Ovary (tissue), 9 donors: ENCODE results near the gene LGR4. TPM values are rescaled to one million over a fixed set of nuclear protein-coding genes. Genes with fewer than 3 reads are reported as not detected.

Experiments
- DNase-seq, 5 donors: peaks; one replicate each; pipeline ENCODE4 v3.0.0-alpha.2; 2019 to 2020
- H3K27ac ChIP-seq, 2 donors: fragments of 200-600 bp; one replicate each; pipeline versions ENCODE4 v1.5.1 to v1.8.0; 2019 to 2022
- H3K27me3 ChIP-seq: fragments of 200-600 bp; one replicate; pipeline ENCODE4 v1.8.0; 2022
- H3K36me3 ChIP-seq: fragments of 200-600 bp; sonication (generic); one replicate; pipeline ENCODE4 v1.5.1; 2019
- H3K4me1 ChIP-seq: one replicate; pipeline ENCODE4 v1.8.1; 2013; ENCODE audit warnings: mild to moderate bottlenecking, moderate library complexity; ENCODE audit not compliant: insufficient read depth
- H3K4me3 ChIP-seq: fragments of 200-600 bp; sonication (generic); one replicate; pipeline ENCODE4 v1.5.1; 2017
- H3K9me3 ChIP-seq, 2 donors: fragments of 200-600 bp in 1 of 2; sonication (generic) in 1 of 2; one replicate each; pipeline versions ENCODE4 v1.5.1 to v1.8.1; 2013 to 2019; ENCODE audit warnings: mild to moderate bottlenecking in 1 of 2, moderate library complexity in 1 of 2
- EP300 ChIP-seq: sonication (generic); formaldehyde crosslinking; IDR thresholded peaks from one replicate; pipeline ENCODE4 v1.6.1; 2017; ENCODE audit warnings: antibody characterized with exemption
- POLR2A ChIP-seq: fragments of 450-650 bp; IDR thresholded peaks from one replicate; pipeline ENCODE4 v1.6.1; 2017; ENCODE audit warnings: antibody characterized with exemption, mild to moderate bottlenecking, moderate library complexity
- WGBS, 3 donors: extraction: QIAGEN DNeasy Blood & Tissue Kit in 1 of 3; methylation state at CpG; one replicate each; pipeline versions ENCODE4 v1.1.5 to v1.1.7; 2013 to 2017; 5-methylcytosine and 5-hydroxymethylcytosine counted together
- intact Hi-C, 4 donors: fragments of 100-400 bp; cut with DNase I; formaldehyde crosslinking; loops; one replicate each; pipeline versions ENCODE4 v1.11.0 to v1.15.1; 2022 to 2023
- polyA plus RNA-seq, 2 donors: library from polyadenylated mRNA; stranded (reverse); fragments of 200-250 nt in 1 of 2; fragments of 350-450 nt in 1 of 2; fragmentation: Illumina TruSeq in 1 of 2; extraction: RNeasy Lipid Tissue Mini Kit (QIAGEN cat#74804) in 1 of 2; gene quantifications; one replicate each; pipeline ENCODE4 v1.2.3, GENCODE V29; 2013 to 2014
- total RNA-seq, 7 donors: library from RNA; depleted of rRNA in 2 of 7; stranded (reverse); fragments of >200 nt in 2 of 7; fragmentation: NEBNext Ultra II Directional in 3 of 7; extraction: Animal tissue kit (Norgen Biotek cat#: 25700) in 3 of 7; gene quantifications; one replicate each; pipeline versions ENCODE4 v1.1.0 to v1.2.4, GENCODE V29; 2016 to 2023
- TF ChIP-seq, protein P1 (sequence below), 3 donors: fragments of 450-650 bp in 2 of 3; fragments of 200-600 bp in 1 of 3; IDR thresholded peaks; one replicate each; pipeline versions ENCODE4 v1.5.1 to v1.8.0; 2016 to 2022; ENCODE audit warnings: antibody characterized with exemption in 3 of 3, mild to moderate bottlenecking in 1 of 3
- donor health status: DM: no; HTN: no; CAD: no; lungs with moderate emphysema.
- donor health status: DM: no; HTN: no; CAD: no.
- donor health status: Bipolar disorder and iron deficiency.
- donor health status: DM: yes; HTN: yes; CAD: no.
- donor health status: DM: no; HTN: no; CAD: no.
- donor health status: DM: yes; HTN: yes; CAD: no.

The LGR4 gene
- total and polyA plus RNA-seq, 9 donors: 15.3 to 51.1 (median 32.3) TPM

DNA sequence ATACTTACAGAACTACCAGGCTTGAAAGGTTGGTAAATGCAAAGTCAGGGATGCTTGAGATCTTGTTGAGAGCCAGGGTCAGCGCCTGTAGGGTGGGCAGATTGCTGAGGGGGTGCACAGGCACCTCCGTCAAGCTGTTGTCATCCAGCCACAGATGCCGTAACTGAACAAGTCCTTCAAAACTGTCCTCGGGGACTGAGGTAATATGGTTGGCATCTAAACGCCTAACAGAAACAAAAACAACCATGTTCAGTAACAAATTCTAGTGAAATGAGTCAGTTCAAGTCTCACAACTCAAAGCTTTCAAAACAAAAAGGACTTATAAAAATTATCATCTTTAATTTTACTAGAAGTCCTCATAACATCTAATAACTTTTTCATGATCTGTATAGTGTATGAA, 87.3 kb downstream of the LGR4 start:
- Histone ChIP-seq H3K27me3 (no peaks in the 10 kb centered on the region), H3K36me3 (no peaks in the 10 kb centered on the region), H3K9me3 (no peaks in the 10 kb centered on the region), H3K27ac (peak overlapping the region in 1 of 2 donors; percentile 18), H3K4me3 (no peak overlapping the region), H3K4me1 (peaks cover 2% of the 10 kb centered on the region)
- intact Hi-C loops: no loop called here
- WGBS, 3 donors: 24 to 39% (median 28%) methylated on average over 5 of the region's 5 CpGs
- no peak for DNase-seq
- TF ChIP-seq POLR2A: no peak
- TF ChIP-seq, protein P1, sequence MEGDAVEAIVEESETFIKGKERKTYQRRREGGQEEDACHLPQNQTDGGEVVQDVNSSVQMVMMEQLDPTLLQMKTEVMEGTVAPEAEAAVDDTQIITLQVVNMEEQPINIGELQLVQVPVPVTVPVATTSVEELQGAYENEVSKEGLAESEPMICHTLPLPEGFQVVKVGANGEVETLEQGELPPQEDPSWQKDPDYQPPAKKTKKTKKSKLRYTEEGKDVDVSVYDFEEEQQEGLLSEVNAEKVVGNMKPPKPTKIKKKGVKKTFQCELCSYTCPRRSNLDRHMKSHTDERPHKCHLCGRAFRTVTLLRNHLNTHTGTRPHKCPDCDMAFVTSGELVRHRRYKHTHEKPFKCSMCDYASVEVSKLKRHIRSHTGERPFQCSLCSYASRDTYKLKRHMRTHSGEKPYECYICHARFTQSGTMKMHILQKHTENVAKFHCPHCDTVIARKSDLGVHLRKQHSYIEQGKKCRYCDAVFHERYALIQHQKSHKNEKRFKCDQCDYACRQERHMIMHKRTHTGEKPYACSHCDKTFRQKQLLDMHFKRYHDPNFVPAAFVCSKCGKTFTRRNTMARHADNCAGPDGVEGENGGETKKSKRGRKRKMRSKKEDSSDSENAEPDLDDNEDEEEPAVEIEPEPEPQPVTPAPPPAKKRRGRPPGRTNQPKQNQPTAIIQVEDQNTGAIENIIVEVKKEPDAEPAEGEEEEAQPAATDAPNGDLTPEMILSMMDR (IDR thresholded peaks at IDR 0.05): no peak
- TF ChIP-seq EP300: no peak

DNA sequence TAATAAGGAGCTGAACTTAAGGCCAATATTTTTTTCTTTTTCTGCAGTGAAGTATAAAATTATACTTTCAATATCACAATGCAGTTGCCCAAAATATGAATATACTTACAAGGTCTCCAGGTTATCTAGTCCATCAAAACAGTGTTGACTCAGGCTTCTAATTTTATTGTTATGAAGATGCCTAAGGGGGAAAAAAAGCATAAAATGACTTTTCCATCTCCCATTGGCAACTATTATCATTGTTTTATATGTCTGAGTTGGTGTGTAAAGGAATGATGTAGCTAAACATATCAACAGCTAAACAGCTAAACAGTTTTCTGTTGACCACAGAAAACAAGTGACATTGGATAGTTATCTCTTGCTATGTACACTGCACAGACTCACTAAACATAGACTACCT, 88.4 kb downstream of the LGR4 start:
- TF ChIP-seq EP300 (no peak), POLR2A (no peak)
- TF ChIP-seq, protein P1 (IDR thresholded peaks at IDR 0.05): no peak
- Histone ChIP-seq H3K36me3 (no peaks in the 10 kb centered on the region), H3K27me3 (no peaks in the 10 kb centered on the region), H3K4me1 (peaks cover 2% of the 10 kb centered on the region), H3K4me3 (no peak overlapping the region), H3K9me3 (no peaks in the 10 kb centered on the region), H3K27ac (no peak overlapping the region)
- intact Hi-C loops: no loop called here
- no peak for DNase-seq

DNA sequence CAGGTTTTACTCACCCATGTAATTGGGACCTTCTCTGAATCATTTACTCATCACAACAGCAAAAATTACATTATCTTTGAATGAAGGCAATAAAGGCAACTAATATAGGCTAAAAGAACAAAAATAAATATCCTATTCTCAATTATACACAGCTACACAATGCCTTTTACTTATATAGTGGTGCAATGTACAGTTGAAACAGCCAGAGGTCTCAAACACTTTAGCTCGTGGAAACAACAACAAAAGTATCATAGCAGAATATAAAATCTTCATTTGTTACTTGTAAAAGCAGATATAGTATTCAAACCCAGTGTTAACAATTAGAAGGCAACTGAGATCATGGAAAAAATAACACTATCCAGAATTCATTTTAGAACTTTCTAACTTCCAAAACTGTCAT, 88.9 kb downstream of the LGR4 start:
- no peak for TF ChIP-seq POLR2A
- TF ChIP-seq, protein P1 (IDR thresholded peaks at IDR 0.05): no peak
- no peak for TF ChIP-seq EP300
- WGBS, 3 donors: 71 to 91% (median 84%) methylated on average over 1 of the region's 1 CpG
- Histone ChIP-seq H3K4me1 (peaks cover 2% of the 10 kb centered on the region), H3K36me3 (no peaks in the 10 kb centered on the region), H3K9me3 (no peaks in the 10 kb centered on the region), H3K27ac (no peak overlapping the region), H3K27me3 (no peaks in the 10 kb centered on the region), H3K4me3 (no peak overlapping the region)
- no peak for DNase-seq
- intact Hi-C loops: no loop called here

DNA sequence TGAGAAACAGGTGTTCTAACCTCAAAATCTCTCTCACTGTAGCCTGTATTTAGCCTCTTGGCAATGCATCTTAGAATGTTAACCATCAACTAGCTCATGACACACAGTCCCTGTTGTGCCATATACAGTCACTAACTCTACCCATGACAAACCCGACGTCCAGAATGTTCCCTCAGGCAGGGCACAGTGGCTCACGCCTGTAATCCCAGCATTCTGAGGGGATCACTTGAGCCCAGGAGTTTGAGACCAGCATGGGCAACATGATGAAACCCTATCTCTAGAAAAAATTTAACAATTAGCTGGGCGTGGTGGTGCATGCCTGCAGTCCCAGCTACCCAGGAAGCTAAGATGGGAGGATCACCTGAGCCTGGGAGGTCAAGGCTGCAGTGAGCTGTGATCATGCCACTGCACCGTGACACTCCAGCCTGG, 91.3 kb downstream of the LGR4 start:
- no peaks in the 10 kb centered on the region for H3K9me3 ChIP-seq
- 78 to 95% (median 92%) methylated on average over 5 of the region's 5 CpGs for WGBS, 3 donors
- no peaks in the 10 kb centered on the region for H3K27me3 ChIP-seq
- no peak overlapping the region for H3K4me3 ChIP-seq
- no peak for DNase-seq
- H3K27ac ChIP-seq: no peak overlapping the region
- peaks cover 2% of the 10 kb centered on the region for H3K4me1 ChIP-seq
- intact Hi-C loops: no loop called here
- TF ChIP-seq EP300 (no peak), POLR2A (no peak)
- TF ChIP-seq, protein P1 (IDR thresholded peaks at IDR 0.05): no peak
- H3K36me3 ChIP-seq: no peaks in the 10 kb centered on the region

DNA sequence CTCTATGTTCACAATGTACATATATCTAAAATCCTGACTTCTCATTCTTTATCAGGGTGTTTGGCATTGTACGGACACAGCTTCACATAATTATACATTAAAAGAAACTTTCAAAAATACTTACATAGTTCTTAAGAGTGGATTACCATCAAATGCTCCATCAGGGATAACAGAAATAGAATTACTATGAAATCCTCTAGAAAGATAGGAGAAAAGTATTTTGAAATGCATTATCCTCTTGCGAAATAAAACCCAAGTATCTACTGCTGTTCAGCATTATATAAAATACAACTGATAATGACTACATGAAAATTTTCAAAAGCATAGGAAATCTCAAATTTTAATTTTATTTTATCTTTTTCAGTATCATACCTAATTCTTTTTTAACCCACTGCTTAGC, 91.8 kb downstream of the LGR4 start:
- DNase-seq: no peak
- peaks cover 2% of the 10 kb centered on the region for H3K4me1 ChIP-seq
- H3K27me3 ChIP-seq: no peaks in the 10 kb centered on the region
- H3K4me3 ChIP-seq: no peak overlapping the region
- intact Hi-C loops: no loop called here
- TF ChIP-seq POLR2A: no peak
- TF ChIP-seq EP300: no peak
- H3K27ac ChIP-seq: no peak overlapping the region
- no peaks in the 10 kb centered on the region for H3K36me3 ChIP-seq
- no peaks in the 10 kb centered on the region for H3K9me3 ChIP-seq
- WGBS, 3 donors: 94 to 97% (median 95%) methylated on average over 2 of the region's 2 CpGs
